Endothelial cell of umbilical vein (primary cell): ENCODE results near the gene MED6. TPM values are rescaled to one million over a fixed set of nuclear protein-coding genes. Genes with fewer than 3 reads are reported as not detected.

Experiments used
- BruUV-seq: library from RNA; stranded (reverse); fragments of 400-500 nt; replicated peaks from 2 replicates; lab custom pipeline; 2021; lab: Mats Ljungman, UMichigan
- CTCF ChIA-PET: fragments of 300-600, 350-600 bp; sonication (Branson Sonifier 250); formaldehyde crosslinking; loops from one replicate; lab custom pipeline; 2021; ENCODE audit warnings: antibody characterized with exemption, inconsistent platforms; lab: Charles Lee
- POLR2A ChIA-PET: fragments of 300-600, 350-600 bp; sonication (Branson Sonifier 250); formaldehyde crosslinking; loops from one replicate; lab custom pipeline; 2021; ENCODE audit warnings: antibody characterized with exemption, inconsistent platforms; lab: Charles Lee
- DNase-seq: peaks from one replicate; pipeline ENCODE4 v3.0.0-alpha.2; 2011; ENCODE audit warnings: low read depth, low spot score
- FAIRE-seq: peaks from 2 replicates; lab custom pipeline; 2011; peaks lifted over from hg19 to GRCh38; lab: Jason Lieb, UNC
- H2AFZ ChIP-seq: 2 replicates; pipeline ENCODE4 v1.6.0; 2012; ENCODE audit warnings: low read depth, low read length, control low read depth, inconsistent platforms
- H3K27ac ChIP-seq: 2 replicates; pipeline ENCODE4 v1.5.1; 2011; ENCODE audit warnings: low read depth, mild to moderate bottlenecking, control low read depth, low read length, moderate library complexity; ENCODE audit not compliant: insufficient read depth
- H3K27me3 ChIP-seq, 2 experiments: 2 replicates each; pipeline versions ENCODE4 v1.6.0 to v1.6.1; 2011; ENCODE audit warnings: low read length in 2 of 2, mixed read lengths in 1 of 2; ENCODE audit not compliant: control insufficient read depth in 2 of 2, insufficient read depth in 2 of 2
- H3K36me3 ChIP-seq, 2 experiments: 2 replicates in 1 of 2; 3 replicates in 1 of 2; pipeline ENCODE4 v1.5.1; 2011; ENCODE audit warnings: low read length in 2 of 2, mild to moderate bottlenecking in 1 of 2, moderate library complexity in 1 of 2; ENCODE audit not compliant: control insufficient read depth in 2 of 2, insufficient read depth in 2 of 2; ENCODE audit errors: extremely low read depth in 1 of 2
- H3K4me1 ChIP-seq: 3 replicates; pipeline ENCODE4 v1.5.1; 2011; ENCODE audit warnings: mild to moderate bottlenecking, low read length; ENCODE audit not compliant: control insufficient read depth, insufficient read depth; ENCODE audit errors: extremely low read depth
- H3K4me2 ChIP-seq: 2 replicates; pipeline ENCODE4 v1.6.1; 2011; ENCODE audit warnings: low read length, control low read depth, mixed read lengths; ENCODE audit not compliant: insufficient read depth
- H3K4me3 ChIP-seq, 3 experiments: fragments of 200-600 bp in 1 of 3; sonication (generic), shearing (Covaris generic) in 1 of 3; replicated peaks in 1 of 3; 2 replicates each; pipeline ENCODE4 v1.5.1; 2011 to 2016; ENCODE audit warnings: control low read depth in 3 of 3, low read length in 3 of 3, mild to moderate bottlenecking in 2 of 3, inconsistent platforms in 1 of 3, low read depth in 1 of 3, moderate library complexity in 1 of 3; ENCODE audit not compliant: insufficient read depth in 1 of 3
- H3K79me2 ChIP-seq: 2 replicates; pipeline ENCODE4 v1.6.0; 2012; ENCODE audit warnings: low read length, inconsistent platforms; ENCODE audit not compliant: control insufficient read depth, insufficient read depth
- H3K9ac ChIP-seq: replicated peaks from 2 replicates; pipeline ENCODE3; 2011; ENCODE audit warnings: low read length, control low read depth; ENCODE audit not compliant: insufficient read depth; ENCODE audit errors: extremely low read depth
- H3K9me1 ChIP-seq: replicated peaks from 3 replicates; pipeline ENCODE4 v1.6.0; 2011; ENCODE audit warnings: mild to moderate bottlenecking, low read length; ENCODE audit not compliant: control insufficient read depth, insufficient read depth; ENCODE audit errors: extremely low read depth
- H3K9me3 ChIP-seq: replicated peaks from 2 replicates; pipeline ENCODE4 v1.5.1; 2012; ENCODE audit warnings: low read length, inconsistent platforms; ENCODE audit not compliant: control insufficient read depth, insufficient read depth
- H4K20me1 ChIP-seq: replicated peaks from 2 replicates; pipeline ENCODE3; 2011; ENCODE audit warnings: mild to moderate bottlenecking, low read length; ENCODE audit not compliant: control insufficient read depth, insufficient read depth; ENCODE audit errors: extremely low read depth
- CTCF ChIP-seq, 2 donors: IDR thresholded peaks; 1 replicate in 1 of 2; 2 replicates in 1 of 2; pipeline ENCODE4 v1.5.1; 2011; ENCODE audit warnings: low read length in 2 of 2, mild to moderate bottlenecking in 2 of 2, moderate library complexity in 2 of 2, control low read depth in 1 of 2, inconsistent platforms in 1 of 2, low read depth in 1 of 2; ENCODE audit not compliant: insufficient read depth in 1 of 2; ENCODE audit errors: extremely low read depth in 1 of 2
- EZH2 ChIP-seq: IDR thresholded peaks from 2 replicates; pipeline ENCODE4 v1.6.1; 2012; ENCODE audit warnings: borderline replicate concordance, low read depth, mild to moderate bottlenecking, moderate library complexity, low read length, inconsistent platforms; ENCODE audit not compliant: severe bottlenecking
- FOS ChIP-seq: IDR thresholded peaks from 2 replicates; pipeline ENCODE4 v1.6.1; 2011; ENCODE audit warnings: mild to moderate bottlenecking, low read length, moderate library complexity, borderline replicate concordance; ENCODE audit not compliant: insufficient read depth
- GATA2 ChIP-seq: IDR thresholded peaks from 2 replicates; pipeline ENCODE4 v1.7.0; 2011; ENCODE audit warnings: low read depth, mild to moderate bottlenecking, moderate library complexity, mixed read lengths, low read length; ENCODE audit not compliant: insufficient read length, insufficient read depth
- JUN ChIP-seq: IDR thresholded peaks from 2 replicates; pipeline ENCODE4 v1.6.1; 2011; ENCODE audit warnings: borderline replicate concordance, low read depth; ENCODE audit not compliant: insufficient read length, insufficient read depth
- MYC ChIP-seq: IDR thresholded peaks from one replicate; pipeline ENCODE4 v1.6.1; 2011; ENCODE audit warnings: mild to moderate bottlenecking, low read depth, low read length
- POLR2A ChIP-seq: IDR thresholded peaks from 2 replicates; pipeline ENCODE4 v1.6.1; 2012; ENCODE audit warnings: low read depth, mild to moderate bottlenecking, control low read depth, low read length
- POLR2AphosphoS5 ChIP-seq: IDR thresholded peaks from 2 replicates; pipeline ENCODE4 v1.6.1; 2012; ENCODE audit warnings: low read depth, mild to moderate bottlenecking, control low read depth, low read length, moderate library complexity; ENCODE audit not compliant: insufficient read depth
- dilution Hi-C: fragments of 300-500 bp; cut with MboI; formaldehyde crosslinking; loops from one replicate; pipeline ENCODE4 v1.15.0; 2019; ENCODE audit warnings: low sequenced_read_pairs; ENCODE audit not compliant: extremely low pct_ligation_motif_present
- intact Hi-C: fragments of 100-400 bp; cut with micrococcal nuclease; formaldehyde crosslinking; loops from one replicate; pipeline ENCODE4 v1.10.0; 2022
- polyA plus RNA-seq, 4 experiments: library from polyadenylated mRNA; depleted of rRNA in 3 of 4; stranded (reverse) in 3 of 4; unstranded in 1 of 4; fragments of >200 nt; gene quantifications; 2 replicates each; pipeline versions ENCODE4 v1.2.1 to v1.2.3, GENCODE V29; 2011 to 2012; ENCODE audit warnings: missing spikeins in 1 of 4
- total RNA-seq: library from RNA; stranded (reverse); gene quantifications from 2 replicates; pipeline ENCODE4 v1.2.3, GENCODE V29; 2021
- TF ChIP-seq, protein P1 (sequence below): IDR thresholded peaks from 2 replicates; pipeline ENCODE4 v1.6.1; 2011; ENCODE audit not compliant: insufficient read depth, insufficient read length

The MED6 gene
- total and polyA plus RNA-seq, 2 donors (not counting 3 experiments of a cell fraction or from before 2014, with no cell fraction given): 22.8 to 41.5 TPM

DNA sequence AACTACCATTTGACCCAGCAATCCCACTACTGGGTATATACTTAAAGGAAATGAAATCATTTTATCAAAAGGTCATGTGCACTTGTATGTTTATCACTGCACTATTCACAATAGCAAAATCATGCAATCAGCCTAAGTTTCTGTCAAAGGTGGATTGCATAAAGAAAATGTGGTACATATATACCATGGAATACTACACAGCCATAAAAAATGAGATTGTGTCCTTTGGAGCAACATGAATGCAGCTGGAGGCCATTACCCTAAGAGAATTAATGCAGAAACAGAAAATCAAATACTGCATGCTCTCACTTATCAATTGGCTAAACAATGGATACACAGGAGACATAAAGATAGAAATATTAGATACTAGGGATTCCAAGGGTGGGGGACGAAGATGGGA, 27.4 kb downstream of the MED6 start:
- Histone ChIP-seq H3K4me3 (no peak overlapping the region), H3K9ac (no peak overlapping the region), H3K4me2 (no peak overlapping the region), H3K9me1 (no peaks in the 10 kb centered on the region), H2AFZ (no peak overlapping the region), H3K27ac (no peak overlapping the region), H3K36me3 (no peaks in the 10 kb centered on the region), H3K79me2 (no peaks in the 10 kb centered on the region), H3K27me3 (no peaks in the 10 kb centered on the region), H3K4me1 (no peaks in the 10 kb centered on the region), H4K20me1 (peaks cover under 1% of the 10 kb centered on the region), H3K9me3 (no peaks in the 10 kb centered on the region)
- dilution Hi-C loops: no loop called here
- no peak for DNase-seq
- TF ChIP-seq POLR2A: no peak
- intact Hi-C loops: no loop called here
- no TSS peak for BruUV-seq
- POLR2A ChIA-PET: no interaction called here
- no peak for FAIRE-seq
- CTCF ChIA-PET: no interaction called here

DNA sequence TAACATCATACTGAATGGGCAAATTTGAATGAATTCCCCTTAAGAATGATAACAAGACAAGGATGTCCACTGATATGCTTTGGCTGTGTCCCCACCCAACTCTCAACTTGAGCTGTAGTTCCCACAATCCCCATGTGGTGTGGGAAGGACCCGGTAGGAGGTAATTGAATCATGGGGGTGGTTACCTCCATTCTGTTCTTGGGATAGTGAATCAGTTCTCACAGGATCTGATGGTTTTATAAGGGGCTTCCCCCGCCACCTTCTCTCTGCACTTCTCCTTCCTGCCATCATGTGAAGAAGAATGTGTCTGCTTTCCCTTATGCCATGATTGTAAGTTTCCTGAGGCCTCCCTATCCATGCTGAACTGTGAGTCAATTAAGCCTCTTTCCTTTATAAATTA, 29.3 kb downstream of the MED6 start:
- Histone ChIP-seq H3K4me3 (no peak overlapping the region), H3K4me1 (no peaks in the 10 kb centered on the region), H3K9ac (no peak overlapping the region), H4K20me1 (peaks cover 2% of the 10 kb centered on the region), H3K36me3 (no peaks in the 10 kb centered on the region), H3K27me3 (no peaks in the 10 kb centered on the region), H3K9me3 (no peaks in the 10 kb centered on the region), H3K27ac (no peak overlapping the region), H3K9me1 (no peaks in the 10 kb centered on the region), H2AFZ (no peak overlapping the region), H3K4me2 (no peak overlapping the region), H3K79me2 (no peaks in the 10 kb centered on the region)
- POLR2A ChIA-PET: no interaction called here
- CTCF ChIA-PET: no interaction called here
- BruUV-seq: no TSS peak
- intact Hi-C loops (no loop called here), dilution Hi-C loops (no loop called here)
- DNase-seq: no peak
- TF ChIP-seq, protein P1, sequence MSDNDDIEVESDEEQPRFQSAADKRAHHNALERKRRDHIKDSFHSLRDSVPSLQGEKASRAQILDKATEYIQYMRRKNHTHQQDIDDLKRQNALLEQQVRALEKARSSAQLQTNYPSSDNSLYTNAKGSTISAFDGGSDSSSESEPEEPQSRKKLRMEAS: no peak
- no peak for TF ChIP-seq POLR2AphosphoS5
- TF ChIP-seq MYC: no peak
- no peak for TF ChIP-seq FOS
- TF ChIP-seq EZH2: no peak
- TF ChIP-seq GATA2: no peak
- no peak for TF ChIP-seq POLR2A
- no peak for TF ChIP-seq CTCF (IDR thresholded peaks at IDR 0.05; ENCODE audit: extremely low read depth in 1 of 2, insufficient read depth in 1 of 2, low read depth in 1 of 2, low read length in 2 of 2)
- no peak for TF ChIP-seq JUN
- no peak for FAIRE-seq
